NCI-H2081 (cell line): ENCODE data around the gene FTO.
"Not testable (repeated sequence)": the region's sequence is repeated elsewhere in the genome, so short reads cannot be mapped to it uniquely, and the experiment has no call there.

ENCODE experiments used
- DNase-seq, 2 experiments: peaks; one replicate each; lab custom pipeline; 2025; lab: John Stamatoyannopoulos, UW

Gene FTO

DNA sequence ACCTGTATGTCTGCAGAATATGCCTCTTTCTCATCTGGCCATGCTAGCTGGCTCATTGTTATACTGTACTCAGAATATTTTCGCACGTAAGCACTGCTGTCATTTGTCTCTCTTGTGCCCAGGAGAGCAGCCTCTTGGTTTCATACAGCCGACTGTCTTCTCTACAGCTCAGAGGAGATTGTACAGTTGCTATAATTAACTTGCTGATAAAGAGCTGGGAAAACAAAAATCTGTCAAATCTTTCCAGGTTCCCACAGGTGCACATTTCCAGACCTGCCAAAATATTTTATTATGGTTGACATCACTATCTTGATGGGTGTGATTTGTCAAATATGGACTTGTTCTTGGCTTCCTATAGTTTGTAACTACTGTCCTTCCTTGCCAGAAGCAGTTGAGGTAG is 122.7 kb downstream of the FTO start:
- no peak for DNase-seq

DNA sequence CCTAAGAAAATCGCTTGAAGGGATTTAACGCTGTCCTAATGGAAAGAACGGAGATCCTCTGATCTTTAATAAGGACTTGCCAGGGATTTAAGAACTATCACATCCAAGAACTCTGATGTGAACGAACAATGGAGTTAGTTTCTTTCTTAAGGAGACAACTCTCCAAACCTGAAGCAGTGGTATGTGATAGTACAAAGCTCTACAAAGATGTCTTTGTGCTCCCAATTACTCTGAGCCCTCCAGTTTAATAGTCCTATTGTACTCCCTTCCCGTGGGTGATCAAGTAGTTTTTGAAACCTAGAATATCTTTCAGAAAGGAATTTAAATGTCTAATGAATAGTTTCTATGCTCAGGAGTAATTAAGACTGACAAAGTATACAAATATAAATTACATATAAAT is 123.8 kb downstream of the FTO start:
- DNase-seq = no peak

DNA sequence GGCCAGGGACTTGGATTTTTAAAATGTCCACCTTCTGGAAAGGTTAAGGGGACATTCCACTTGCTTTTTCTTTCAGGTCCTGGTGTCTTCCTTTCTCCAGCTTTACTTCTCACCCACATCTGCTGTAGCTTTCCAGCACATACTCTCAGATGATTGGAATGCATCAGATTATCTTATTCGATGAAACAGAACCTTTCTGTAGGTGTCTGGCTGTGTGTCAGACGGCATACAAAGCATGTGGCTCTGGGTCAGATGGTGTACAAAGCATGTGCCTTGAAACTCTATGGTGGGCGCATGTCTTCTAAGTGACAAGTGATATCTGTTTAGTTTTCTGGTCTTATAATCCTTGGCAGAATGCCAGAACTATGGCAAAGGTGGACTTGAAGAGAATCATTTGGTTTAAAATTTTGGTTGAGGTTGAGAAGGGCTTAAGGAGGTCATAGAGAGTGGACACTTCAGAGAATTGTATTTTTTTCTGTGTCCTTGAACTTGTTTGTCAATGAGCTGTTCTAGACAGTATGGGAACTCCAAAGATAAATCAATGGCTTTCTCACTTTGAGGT is 125.3 kb downstream of the FTO start:
- no peak for DNase-seq

DNA sequence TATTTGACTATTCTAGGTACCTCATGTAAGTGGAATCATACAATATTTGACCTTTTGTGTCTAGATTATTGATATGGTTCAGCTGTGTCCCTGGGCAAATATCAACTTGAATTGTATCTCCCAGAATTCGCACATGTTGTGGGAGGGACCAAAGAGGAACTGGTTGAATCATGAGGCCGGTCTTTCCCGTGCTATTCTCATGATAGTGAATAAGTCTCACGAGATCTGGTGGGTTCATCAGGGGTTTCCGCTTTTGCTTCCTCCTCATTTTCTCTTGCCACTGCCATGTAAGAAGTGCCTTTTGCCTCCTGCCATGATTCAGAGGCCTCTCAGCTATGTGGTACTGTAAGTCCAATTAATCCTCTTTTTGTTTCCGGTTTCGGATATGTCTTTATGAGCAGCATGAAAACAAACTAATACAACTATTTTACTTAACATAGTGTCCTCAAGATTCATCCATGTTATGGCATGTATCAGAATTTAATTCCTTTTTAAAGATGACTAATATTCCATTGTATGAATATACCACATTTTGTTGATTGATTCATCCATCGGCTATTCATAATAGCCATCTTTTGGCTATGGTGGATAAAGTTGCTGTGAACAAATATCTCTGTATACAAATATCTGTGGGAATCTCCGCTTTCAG is 129.1 kb downstream of the FTO start:
- no peak for DNase-seq

DNA sequence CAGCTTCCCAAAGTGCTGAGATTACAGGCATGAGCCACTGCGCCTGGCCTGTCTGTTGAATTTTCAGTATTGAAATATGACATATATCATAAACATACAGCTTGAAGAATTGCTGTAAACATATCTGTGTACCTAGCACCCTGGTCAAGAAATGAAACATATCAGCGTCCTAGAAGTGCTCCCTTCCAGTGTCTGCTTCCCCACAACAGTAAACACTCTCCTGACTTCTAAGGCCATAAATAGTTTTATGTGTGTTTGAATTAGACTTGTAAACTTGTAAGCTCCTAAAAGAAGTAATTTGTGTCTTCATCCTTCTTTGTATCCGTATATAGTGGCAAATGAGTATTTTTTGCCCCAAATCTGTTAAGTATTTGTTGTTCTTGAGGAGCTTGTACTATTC is 132.2 kb downstream of the FTO start:
- DNase-seq = no peak

DNA sequence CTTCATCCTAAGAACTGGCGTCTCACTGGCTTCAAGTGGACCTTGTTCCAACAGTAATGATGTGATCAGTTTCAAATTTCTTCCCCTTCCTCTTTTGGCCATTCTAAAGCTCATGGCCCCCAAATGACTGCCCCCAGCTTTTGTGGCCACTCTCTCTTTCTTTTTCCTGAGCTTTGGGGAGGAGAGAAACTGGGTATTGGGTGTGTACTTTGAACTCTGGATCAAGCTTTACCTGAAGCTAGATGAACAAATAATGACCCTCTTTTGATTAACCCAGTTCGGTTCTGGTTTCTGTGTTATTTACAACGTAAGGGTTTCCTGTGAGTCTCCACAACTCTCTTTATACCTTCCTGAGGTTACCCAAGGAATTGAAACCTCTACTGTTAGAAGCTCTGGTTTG is 132.7 kb downstream of the FTO start:
- no peak for DNase-seq

DNA sequence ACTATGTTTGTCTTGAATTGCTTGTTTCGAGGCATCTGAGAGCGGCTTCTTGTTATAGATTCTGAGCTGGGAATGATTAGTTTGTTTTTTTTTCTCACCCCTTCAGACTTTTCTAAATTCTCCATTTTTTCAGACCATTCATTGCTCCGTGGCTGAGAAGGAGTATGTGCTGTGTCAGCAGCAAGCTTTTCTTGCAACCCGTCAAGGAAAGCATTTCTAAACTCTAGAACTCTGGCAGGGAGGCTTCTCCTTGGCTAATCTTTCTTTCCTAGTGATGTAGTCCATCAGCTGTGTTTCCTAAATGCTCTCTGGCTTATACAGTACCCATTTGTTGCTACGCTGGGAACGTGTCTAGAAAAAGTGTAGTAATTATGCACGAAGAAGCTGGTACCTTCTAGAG is 133.5 kb downstream of the FTO start:
- DNase-seq = no peak

DNA sequence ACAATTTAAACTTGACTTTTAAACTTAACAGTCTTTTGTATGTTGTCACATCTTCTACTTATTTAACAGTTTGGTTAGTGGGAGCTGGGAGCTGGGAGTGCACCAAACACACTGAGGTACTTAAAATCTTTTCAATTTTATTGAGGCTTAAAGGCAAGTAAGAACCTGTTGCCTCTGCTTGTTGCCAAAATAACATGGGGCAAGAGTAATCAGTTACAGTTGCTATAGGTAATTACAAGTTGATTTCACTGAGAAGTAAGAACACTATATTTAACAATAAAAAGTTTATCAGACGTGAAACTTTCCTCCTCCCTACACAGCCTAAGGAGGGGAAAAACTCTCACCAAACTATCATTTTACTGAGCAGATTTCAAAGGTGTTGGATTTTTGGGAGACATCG is 135.2 kb downstream of the FTO start:
- no peak for DNase-seq

DNA sequence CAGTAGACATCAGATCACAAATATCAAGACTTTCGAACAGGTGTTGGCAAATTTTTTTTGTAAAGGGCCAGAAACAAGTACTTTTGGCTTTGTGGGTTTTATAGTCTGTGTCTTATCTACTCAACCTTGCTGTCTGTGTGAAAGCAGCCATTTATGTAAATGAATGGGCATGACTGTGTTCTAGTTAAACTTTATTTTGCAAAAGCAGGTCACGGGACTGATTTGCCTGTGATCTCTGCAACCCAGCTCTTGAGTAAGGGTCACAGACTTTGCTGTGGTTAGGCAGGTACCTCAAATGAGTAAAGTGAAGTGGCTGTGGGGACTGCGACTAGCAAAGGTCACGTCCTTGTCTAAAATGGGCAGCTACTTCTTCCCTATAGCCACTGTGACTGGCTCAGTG is 136.5 kb downstream of the FTO start:
- no peak for DNase-seq

DNA sequence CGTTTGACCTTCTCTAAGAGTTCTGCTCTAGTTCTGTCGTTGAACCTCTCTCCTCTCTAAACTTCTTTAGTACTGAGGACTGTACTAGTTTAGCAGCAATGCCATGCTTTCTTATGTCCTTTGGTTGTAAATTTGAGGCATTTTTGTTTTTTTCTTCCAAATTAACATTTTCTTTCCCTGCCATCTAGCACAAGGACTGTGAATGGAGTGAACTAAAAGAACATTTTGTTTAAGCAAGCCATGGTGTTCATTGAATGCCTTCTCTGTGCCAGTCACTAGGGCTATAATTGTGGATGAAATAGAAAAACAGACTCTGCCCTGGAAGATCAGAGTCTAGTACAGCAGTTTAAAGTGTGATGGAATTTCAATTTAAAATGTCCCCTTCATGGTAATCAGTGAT is 137.9 kb downstream of the FTO start:
- DNase-seq = no peak

DNA sequence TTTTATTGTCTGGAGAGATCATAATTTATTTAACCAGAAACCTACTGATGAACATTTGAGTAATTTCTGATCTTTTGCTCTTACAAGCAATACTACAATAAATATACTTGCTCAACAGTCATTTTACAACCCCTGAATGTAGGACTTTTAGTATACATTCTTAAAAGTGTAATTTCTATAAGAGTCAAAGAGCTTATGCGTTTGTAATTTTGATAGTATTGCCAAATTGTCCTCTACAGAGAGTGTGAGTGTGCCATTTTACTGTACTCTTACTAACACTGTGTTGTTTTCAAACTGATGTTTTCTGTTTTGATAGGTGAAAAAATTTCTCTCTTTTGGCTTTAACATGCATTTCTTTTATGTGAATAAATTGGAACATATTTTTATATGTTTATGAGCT is 139.1 kb downstream of the FTO start:
- no peak for DNase-seq

DNA sequence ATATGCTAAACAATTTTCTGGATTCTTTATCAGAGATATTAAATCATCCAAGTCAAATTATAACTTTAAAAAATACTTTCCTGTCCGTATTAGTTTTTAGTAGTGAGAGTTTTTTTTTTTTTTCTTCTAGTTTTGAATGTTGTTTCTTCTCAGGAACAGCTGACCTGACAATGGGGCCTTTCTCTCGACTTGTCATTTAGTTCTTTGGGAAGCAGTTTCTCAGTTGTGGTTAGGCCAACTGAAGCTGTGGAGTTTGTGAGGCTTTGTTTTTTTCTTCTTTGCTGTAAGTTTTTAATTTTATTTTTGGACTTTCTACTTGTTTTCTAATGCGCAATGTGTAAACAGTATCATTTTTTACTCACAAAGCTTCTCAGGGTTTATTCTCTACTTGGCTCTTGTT is 140.8 kb downstream of the FTO start:
- DNase-seq = no peak

DNA sequence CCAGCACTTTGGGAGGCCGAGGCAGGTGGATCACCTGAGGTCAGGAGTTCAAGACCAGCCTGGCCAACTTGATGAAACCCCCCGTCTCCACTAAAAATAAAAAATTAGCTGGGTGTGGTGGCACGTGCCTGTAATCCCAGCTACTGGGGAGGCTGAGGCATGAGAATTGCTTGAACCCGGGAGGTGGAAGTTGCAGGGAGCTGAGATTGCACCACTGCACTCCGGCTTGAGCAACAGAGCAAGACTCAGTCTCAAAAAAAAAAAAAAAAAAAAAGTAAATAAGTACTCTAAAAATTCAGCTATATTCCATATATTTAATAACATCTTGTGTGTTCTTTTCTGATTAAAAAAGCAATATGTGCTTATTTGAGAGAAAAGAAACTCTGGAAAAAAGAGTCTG is 142.6 kb downstream of the FTO start:
- not testable (repeated sequence) for DNase-seq

DNA sequence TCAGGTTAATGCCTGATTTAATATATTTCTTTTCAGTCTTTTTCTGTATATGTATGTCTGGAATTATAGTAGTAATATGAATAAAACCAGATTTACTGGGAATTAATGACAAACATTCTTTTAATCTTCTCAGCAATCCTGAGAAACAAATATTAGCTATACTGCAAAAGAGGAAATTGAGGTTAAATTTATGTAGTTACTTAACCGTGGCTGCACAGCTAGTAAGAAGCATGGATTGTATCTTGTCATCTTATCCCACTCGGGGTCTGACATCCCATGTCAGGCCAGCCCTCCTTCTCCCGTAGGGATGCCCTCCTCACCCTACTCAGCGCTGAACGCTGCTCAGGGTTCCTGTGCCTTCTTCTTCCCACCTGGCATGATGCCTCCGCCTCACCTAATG is 143.0 kb downstream of the FTO start:
- DNase-seq = no peak

DNA sequence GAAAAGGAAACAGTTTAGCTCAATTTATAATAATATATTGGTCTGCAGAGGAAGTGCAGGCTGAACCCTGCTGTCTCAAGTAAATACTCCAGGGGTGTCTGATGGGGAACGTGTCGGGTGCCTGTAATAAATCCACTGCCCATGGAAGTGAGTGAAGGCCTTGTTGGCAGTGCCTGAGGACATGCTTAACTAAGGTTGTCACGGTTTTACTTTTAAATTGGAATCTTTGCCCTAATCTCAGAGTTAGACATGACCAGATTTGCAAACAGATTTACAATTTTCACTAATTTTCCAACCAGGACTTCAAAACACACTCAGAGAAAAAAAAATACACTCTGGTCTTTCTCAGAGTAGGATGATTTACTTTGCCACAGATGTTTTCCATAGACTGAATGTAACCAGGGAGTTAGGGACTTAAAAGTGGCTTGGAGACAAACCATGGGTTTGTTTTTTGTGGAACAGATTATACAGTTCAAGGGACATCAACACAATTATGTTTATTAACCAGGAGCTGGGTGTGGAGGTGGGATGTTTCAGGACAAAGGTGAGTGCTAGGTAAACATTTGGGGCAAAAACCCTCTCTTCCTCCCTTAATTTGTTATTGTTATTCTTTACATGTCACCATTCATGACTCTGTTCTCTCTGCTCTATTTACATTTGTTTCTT is 144.5 kb downstream of the FTO start:
- peak in 1 of 2 experiments; percentile 48 for DNase-seq

DNA sequence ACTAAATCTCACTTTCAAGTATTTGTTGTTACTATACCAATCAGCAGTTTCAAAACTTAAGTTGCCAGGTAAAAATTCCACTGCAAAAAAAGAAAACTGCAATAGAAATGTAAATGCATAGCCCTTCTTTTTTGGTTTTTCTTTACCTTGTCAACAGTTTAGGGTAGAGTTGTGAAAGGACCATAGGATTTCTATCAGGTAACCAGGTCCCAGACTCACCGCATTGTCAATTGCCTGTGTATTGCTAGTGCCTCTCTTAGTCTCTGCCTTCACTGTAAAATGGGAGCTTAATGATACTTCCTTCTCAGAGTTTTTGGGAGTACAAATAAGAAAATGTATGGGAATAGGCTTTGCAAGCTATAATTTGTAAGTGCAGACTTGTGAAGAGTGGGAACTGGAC is 145.0 kb downstream of the FTO start:
- no peak for DNase-seq

DNA sequence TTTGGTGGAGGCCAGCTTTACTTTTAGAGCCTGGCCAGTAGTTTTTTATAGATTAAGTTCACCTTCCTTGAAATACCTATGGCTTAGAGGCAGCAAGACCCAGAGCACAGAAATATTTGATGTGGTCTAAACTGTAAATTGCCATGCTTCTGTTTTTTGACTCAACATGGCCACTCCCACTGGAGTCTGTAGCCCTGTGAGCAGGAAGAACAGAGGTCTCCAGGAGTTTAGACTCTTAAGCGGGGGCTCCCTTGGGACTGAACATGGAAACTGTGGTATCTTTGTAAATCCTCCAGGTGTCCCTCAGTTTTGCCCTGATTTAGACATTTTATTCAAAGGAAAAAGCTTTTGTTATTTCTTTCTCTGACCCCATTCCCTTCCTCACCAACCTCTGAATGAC is 145.6 kb downstream of the FTO start:
- no peak for DNase-seq

DNA sequence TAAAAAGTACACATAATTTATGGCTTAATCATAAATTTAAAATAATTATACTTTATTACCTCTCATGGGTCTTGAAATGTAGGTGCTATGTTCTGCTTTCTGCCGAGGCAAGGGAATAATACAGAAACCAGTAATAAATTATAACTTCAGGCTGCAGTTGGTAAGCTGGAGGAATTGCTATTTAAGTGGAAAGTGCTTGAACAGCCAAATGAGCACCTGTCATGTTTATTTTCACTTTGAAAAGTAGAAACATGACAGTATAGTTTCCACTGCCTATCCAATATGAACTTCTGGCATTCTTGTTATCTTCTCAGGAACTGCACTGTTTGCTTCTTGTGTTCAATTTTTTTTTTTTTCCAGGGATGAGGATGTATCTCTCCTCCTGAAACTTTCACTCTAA is 146.0 kb downstream of the FTO start:
- no peak for DNase-seq

DNA sequence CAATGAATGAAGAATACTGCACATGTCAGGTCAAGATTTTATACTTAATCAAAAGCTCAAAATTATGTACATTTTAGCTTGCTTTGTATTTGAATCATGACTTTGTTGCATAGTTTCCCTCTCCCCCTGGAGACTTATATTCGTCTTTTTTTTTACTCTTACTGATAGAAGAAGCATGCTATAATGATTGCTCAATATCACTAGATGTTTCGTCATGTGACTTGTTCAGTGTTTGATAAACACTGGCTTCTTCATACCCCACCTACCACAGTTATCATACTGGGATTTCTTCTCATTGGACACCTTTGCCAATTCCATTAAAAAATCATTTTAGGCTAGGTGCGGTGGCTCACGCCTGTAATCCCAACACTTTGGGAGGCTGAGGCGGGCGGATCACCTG is 148.7 kb downstream of the FTO start:
- no peak for DNase-seq

DNA sequence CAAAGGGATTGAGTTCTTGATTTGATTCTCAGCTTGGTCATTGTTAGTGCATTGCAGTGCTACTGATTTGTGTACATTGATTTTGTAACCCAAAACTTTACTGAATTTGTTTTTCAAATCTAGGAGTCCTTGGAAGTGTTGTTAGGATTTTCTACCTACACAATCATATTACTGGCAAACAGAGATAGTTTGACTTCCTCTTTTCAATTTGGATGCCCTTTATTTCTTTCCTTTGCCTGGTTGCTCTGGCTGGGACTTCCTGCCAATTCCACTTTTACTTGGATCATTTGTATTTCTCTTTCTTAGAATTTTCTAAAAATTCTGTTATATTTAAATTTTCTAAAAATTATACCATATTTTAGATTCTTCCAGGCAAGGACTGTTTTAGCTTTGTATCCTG is 151.1 kb downstream of the FTO start:
- no peak for DNase-seq

DNA sequence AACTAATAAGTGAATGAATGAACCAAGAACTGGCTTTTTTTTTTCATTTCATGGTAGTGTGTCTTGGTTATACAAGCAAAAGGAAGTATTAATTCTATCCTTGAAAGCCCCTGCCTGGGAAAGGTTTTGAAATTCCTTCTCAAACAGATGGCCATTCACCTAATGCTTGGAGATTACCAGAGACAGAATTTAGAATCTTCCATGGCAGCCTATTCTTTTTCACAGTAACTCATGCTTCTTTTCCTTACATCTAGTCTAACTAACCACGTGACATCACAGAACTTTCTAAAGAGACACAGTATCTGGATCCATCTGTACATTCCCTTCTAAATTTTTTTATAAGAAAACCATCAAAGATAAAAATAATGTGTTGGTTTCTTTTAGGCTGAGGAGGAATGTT is 151.6 kb downstream of the FTO start:
- DNase-seq = no peak

DNA sequence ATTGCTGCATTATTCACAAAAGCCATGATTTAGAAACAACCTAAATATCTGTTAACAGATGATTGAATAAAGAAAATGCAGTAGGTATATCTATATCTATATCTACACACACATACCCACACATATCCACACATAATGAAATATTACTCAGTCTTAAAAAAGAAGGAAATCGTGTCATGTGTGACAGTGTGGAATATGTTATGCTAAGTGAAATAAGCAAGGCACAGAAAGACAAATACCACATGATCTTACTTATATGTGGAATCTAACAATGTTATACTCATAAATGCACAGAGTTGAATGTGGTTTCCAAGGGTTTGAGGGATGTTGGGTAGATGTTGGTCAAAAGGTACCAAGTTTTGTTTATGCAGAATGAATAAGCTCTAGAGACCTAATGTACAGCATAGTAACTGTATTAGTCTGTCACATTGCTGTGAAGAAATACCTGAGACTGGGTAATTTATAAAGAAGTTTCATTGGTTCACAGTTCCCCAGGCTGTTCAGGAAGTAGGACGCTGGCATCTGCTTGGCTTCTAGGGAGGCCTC is 156.1 kb downstream of the FTO start:
- DNase-seq = no peak

DNA sequence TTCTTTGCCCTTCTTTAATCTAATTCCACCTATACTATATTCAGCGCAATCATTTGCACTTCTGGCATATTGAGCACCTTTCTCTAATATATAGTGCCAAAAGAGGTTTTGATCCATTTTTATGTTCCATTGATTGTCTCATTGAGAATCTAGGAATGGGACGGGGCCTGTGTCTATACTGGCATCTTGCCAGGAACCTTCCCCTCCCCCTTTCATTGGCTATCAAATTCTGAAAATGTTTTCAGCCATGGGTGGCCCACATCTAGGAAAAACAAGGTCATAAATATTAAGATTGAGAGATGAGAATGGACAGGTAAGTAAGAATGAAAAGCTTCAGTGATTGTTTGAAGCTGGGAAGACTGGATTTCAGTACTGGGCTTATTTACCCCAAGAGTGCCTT is 159.9 kb downstream of the FTO start:
- no peak for DNase-seq
